HG02642 (cell line): ENCODE results near the gene ZFP91.
"Not testable (repeated sequence)": the region's sequence is repeated elsewhere in the genome, so short reads cannot be mapped to it uniquely, and the experiment has no call there.

Source experiments
- ATAC-seq: cut with Tn5 transposase; IDR thresholded peaks from one replicate; pipeline ENCODE4 v1.9.1; 2021; ENCODE audit warnings: mild to moderate bottlenecking; ENCODE audit not compliant: unreplicated experiment, poor library complexity

Gene ZFP91

GRCh38 chr11:58578635-58579191 lies at the start of gene ZFP91:
ZFP91 (plus strand) TSS chr11:58579063; CDS start chr11:58579282, 219 bp downstream.
- ATAC-seq = peak; percentile 45

- no peak for ATAC-seq
Observed at GRCh38 chr11:58530236-58530635, 48.6 kb upstream of the ZFP91 start.

- ATAC-seq = no peak
Observed at GRCh38 chr11:58531865-58532341, 47.0 kb upstream of the ZFP91 start.

- ATAC-seq = no peak
Observed at GRCh38 chr11:58546841-58547240, 32.0 kb upstream of the ZFP91 start.

DNA sequence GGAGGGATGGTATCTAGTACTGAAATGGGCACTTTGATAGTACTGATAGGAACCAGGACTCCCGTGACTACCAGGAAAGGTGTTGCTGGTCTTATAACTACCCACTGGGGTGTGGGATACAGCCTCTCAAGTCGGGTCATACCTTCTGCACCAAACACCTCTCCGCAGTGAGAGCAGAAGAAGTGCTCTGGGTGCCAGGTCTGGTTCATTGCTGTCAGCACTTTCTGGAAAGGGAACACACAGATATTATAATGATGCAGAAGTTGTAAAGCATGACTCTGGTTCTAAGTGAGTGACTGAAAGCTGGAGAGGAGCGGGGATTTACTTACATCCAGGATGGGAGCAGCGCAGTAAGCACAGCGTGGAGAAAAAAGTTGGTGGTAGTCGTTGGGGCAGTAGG lies 29.2 kb upstream of the ZFP91 start:
- no peak for ATAC-seq

DNA sequence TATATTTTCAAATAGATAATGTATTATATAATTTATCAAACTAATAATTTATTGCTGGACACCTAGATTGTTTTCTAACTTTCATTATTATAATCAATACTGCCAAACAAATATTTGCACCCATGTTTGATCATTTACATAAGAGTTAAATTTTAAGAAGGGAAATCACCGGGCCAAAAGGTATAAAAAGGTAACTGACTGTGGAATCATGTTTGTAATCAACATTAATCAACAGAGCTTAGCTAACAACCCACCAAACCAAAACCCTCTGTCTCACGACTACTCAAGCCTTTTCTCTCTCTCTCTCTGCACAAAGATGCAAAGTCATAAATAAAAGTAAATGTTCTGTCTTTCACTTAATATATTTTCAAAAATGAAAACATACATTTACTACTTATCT lies 18.0 kb upstream of the ZFP91 start:
- no peak for ATAC-seq

DNA sequence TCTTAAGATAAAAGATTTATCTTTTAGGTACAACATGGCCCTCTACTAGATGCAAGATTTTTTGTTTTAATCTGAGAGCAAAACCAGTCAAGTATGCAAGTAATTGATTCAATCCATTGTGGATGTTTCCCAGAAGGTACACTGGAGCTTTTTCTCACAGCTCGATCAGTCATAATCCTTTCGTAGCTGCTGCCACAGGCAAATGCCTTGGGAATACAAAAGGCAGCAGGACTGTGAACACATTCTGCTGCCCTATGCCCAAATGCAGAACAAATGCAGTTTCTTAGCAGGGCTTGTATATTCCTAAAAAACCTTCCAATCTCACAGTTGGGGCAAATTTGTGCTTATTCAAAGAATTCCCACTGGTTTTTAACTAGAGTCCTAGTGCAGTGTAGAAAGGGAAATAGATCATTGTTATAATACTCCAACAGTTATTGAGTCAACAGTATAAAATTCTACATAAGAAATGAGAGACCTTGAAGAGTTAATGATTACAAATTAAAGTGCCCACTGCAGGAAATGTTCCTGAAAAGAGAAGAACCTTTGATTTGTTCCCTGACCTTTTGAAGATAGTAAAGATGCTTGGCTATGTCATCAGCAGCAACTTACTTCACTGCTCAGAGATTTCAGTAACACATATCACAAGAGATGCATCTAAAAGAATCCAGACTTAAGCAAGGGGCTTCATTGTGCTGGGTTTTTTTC lies 17.3 kb upstream of the ZFP91 start:
- no peak for ATAC-seq

DNA sequence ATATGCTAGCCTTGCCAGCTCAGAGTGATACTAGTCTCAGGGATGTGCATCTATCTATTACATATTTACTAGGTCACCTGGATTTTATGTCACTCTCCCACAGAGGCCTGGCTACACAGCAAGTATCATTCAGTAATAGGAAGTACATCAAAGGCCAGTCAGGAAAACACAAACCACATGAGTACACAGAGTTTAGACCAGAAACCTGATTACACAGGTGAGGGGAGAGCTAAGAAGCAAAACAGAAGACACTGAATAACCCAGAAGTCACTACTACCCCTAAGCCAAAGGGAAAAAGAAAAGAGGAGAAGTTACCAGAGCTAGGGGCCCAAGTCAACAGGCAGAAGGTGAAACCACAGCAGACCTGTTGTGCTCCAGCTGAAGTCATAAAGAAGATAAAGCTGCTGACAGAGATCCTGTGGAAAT lies 16.5 kb upstream of the ZFP91 start:
- ATAC-seq = peak; percentile 85

DNA sequence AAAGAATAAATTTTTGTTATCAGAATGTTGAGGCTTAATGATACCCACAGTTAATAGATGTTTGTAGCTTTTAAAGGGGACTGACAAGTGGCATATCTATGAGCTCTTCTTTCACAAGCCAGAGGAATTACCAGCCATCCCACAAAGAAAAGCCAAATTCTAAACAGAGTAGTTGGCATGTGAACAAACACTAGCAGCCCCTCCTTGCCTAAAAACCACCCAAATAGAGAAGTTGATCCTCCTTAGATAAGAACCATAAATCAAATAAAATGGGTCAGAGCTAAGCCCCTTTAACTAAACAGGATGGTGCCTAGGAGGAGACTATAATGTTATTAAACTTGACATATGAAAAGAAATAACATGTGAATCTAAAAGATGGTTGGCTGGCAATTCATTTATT lies 14.6 kb upstream of the ZFP91 start:
- no peak for ATAC-seq

DNA sequence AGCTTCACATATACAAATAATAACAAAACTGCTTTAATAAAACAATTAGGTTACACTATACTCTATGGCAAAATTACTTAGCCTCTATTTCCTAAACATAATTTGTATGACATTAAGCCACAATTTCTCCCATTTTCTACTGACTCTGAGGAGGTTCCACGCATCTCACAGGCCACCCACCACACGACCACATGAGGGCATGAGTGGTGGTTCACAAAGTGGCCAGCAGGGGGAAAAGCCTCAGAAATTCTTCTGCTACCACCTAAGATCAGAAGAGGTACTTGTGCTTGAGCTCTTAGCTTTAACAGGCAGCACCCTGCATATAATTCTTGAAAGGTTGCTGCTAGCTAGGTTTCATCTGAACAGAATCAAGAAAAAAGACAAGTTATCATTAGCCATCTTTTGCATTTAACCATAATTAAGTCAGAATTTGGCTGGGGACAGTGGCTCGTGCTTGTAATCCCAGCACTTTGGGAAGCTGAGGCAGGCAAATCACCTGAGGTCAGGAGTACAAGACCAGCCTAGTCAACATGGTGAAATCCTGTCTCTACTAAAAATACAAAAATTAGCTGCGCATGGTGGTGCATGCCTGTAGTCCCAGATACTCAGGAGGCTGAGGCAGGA lies 10.9 kb upstream of the ZFP91 start:
- peak; percentile 96 for ATAC-seq

GRCh38 chr11:58572906-58573305 lies 6.0 kb upstream of the ZFP91 start:
- ATAC-seq = not testable (repeated sequence)

GRCh38 chr11:58573451-58574104 lies 5.3 kb upstream of the ZFP91 start:
- ATAC-seq = peak; percentile 17

DNA sequence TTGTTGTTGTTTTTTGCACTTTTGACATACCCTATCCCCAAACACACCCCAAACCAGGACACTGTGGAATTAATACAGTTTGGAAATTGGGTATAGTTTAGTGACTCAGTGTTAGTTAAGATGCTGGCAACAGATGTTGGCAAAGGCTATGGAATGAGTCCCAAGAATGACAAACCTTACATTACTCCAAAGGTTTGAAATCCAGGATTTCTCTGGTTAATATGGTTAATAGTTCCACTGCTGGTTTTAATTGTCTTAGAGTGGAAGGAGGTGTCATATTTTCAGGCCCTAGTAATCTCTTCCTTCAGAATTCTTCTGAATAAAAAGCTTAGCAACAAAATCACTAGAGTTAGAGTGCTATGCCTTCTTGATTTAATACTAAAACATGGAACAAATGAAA lies 4.0 kb upstream of the ZFP91 start:
- ATAC-seq = no peak

GRCh38 chr11:58575377-58576020 lies 3.4 kb upstream of the ZFP91 start, which contains the start of gene LPXN:
LPXN (minus strand) TSS chr11:58575856; CDS start chr11:58575772, 84 bp downstream.
- ATAC-seq = no peak

- ATAC-seq = no peak
Observed at GRCh38 chr11:58576887-58577471, 1.9 kb upstream of the ZFP91 start.

- ATAC-seq = peak; percentile 52
Observed at GRCh38 chr11:58577555-58578135, 1.2 kb upstream of the ZFP91 start.

DNA sequence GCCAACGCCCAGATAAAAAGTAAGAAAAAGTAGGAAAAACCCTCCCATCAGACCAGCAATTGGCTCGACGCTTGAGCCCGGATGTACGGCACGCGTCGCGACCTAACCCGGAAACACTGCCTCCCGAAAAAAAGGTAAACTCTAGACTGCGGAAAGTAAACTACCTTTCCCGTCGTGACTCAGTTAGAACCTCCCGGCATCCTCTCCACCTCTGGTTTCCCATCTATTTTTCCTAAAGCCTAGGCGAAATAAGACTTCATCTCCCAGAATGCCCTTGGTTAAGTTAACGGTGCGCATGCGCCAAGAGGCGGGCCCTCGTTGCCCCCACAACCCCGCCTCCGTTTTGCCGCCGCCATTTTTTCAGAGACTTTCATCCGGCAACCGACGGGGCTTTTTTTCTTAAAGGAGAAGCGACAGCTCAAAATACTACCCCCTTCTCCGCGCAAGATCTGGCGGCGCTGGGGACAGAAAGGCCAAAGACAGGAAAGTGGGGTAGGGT lies 678 bp upstream of the ZFP91 start:
- ATAC-seq = no peak

- ATAC-seq = peak; percentile 50
Observed at GRCh38 chr11:58579192-58580129, 598 bp downstream of the ZFP91 start.
